ENCODE data around the gene ZBP1.

- TF ChIP-seq EZH2 (IDR thresholded peaks at IDR 0.05) (no peak), POLR2AphosphoS5 (IDR thresholded peaks at IDR 0.05; ENCODE audit: borderline replicate concordance, low read depth, low read length) (no peak), FOXP2 (optimal IDR thresholded peaks at IDR 0.05; ENCODE audit: control extremely low read depth, extremely low read length, insufficient read depth) (no peak)
Measured at GRCh38 chr20:57647933-57648785, 27.9 kb upstream of the ZBP1 start.

Data from SK-N-MC (cell line).